ENCODE data around the gene TMEM39A.

TMEM39A gene

GRCh38 chr3:119463171-119464169 lies at the start of gene TMEM39A:
Gene TMEM39A, minus strand, starts transcription at chr3:119463615. Its CDS starts 1,541 bp downstream, at chr3:119462074.
- in situ Hi-C loops (cut with HindIII; ENCODE audit: low sequenced_read_pairs) = loop anchor here (25.0 kb wide), 1 partner anchor 224 kb away; the partner anchor contains the start of gene COX17

- in situ Hi-C loops (cut with HindIII; ENCODE audit: low sequenced_read_pairs) = no loop called here
These were observed 47.3 kb upstream of the TMEM39A start for GRCh38 chr3:119510690-119511089.

DNA sequence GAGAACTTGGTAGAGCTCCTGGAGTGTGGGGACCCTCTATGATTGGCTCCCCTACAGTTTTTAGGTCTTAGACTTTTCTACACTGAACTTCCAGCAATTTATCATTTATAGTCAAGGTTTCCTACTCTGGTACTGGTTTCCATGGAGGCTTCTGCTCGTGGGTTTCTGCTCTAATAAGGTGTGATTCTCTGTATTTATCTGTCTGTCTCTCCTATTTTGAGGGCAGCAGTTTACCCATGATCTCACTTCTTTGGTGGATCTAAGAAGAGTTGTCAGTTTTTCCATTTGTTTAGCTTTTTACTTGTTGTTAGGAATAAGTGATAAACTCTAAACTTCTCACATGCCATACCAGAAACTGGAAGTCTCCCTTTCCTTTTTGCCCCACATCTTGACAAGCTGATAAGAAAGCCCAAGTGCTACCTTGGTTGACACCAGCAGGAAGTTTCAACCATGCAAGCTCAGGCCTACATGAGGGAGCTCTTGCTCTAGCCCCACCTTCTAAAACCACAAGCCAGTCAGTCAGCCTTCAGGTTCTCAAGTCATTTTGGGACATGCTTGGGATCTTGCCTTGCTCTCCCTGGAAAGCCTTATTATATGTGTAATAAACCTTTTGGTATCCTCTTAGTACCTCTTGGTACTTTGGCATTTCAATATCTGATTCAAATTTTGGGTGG lies 44.9 kb upstream of the TMEM39A start:
- in situ Hi-C loops (cut with HindIII; ENCODE audit: low sequenced_read_pairs) = no loop called here

DNA sequence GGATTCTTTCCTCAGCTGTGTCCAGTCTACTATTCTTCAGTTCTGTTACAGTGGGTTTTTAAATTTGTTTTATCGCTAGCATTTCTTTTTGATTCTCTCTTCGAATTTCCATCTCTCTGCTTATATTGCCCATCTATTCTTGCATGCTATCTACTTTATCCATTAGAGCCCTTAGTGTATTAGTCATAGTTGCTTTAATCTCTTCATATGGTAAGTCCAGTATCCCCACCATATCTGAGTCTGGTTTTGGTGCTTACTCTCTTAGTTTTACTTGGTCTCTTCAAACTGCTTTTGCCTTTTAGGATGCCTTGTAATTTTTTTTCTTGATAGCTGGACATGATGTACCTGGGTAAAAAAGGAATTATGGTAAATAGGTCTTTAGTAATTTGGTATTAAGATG lies 44.0 kb upstream of the TMEM39A start:
- in situ Hi-C loops (cut with HindIII; ENCODE audit: low sequenced_read_pairs) = no loop called here

- in situ Hi-C loops (cut with HindIII; ENCODE audit: low sequenced_read_pairs) = no loop called here
These were observed 43.2 kb upstream of the TMEM39A start for GRCh38 chr3:119506631-119507030.

DNA sequence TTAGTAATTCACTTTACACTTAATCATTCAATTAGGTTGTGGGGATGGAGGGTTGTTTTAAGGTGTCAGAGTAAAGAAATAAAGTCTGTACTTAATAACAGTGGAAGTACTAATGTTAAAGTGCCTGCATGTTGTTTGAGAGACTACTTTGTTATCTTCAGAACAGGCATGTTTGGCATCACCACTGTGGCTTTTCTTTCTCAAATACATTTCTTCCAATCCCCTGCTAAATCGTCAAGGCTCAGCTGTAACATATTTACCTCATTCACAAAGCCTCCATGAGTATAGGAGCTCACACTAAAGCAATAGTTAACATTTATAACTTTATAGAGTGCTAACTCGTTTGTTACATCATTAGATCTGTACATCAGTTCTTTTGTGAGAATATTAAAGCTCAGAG lies 37.5 kb upstream of the TMEM39A start:
- in situ Hi-C loops (cut with HindIII; ENCODE audit: low sequenced_read_pairs) = no loop called here

- in situ Hi-C loops (cut with HindIII; ENCODE audit: low sequenced_read_pairs) = no loop called here
These were observed 36.9 kb upstream of the TMEM39A start for GRCh38 chr3:119500265-119500664.

DNA sequence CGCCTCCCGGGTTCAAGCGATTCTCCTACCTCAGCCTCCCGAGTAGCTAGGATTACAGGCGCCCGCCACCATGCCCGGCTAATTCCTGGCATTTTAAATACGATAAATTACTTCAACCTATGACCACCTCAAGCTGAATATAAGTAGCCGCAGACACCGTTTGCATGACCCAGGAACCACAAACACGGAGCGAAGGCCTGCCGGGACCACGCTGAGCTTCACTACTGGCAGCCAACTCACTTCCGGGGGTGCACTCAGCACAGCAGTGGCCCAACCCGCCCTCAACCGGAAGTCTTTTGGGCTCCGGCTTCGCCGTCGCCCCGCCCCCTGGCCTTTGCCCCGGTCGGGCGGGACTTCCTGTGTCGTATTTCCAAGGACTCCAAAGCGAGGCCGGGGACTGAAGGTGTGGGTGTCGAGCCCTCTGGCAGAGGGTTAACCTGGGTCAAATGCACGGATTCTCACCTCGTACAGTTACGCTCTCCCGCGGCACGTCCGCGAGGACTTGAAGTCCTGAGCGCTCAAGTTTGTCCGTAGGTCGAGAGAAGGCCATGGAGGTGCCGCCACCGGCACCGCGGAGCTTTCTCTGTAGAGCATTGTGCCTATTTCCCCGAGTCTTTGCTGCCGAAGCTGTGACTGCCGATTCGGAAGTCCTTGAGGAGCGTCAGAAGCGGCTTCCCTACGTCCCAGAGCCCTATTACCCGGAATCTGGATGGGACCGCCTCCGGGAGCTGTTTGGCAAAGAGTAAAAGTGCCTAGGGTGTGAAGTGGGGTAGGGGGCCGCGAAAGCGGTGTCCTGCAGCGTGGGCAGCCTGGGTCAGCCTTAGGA lies 35.0 kb upstream of the TMEM39A start, which contains the start of gene TIMMDC1:
TIMMDC1 (plus strand) TSS at position 362 of the 826 bp plus-strand sequence; CDS start at position 549, 187 bp downstream.
- in situ Hi-C loops (cut with HindIII; ENCODE audit: low sequenced_read_pairs) = no loop called here

- in situ Hi-C loops (cut with HindIII; ENCODE audit: low sequenced_read_pairs) = no loop called here
These were observed 34.4 kb upstream of the TMEM39A start for GRCh38 chr3:119497820-119498185.

DNA sequence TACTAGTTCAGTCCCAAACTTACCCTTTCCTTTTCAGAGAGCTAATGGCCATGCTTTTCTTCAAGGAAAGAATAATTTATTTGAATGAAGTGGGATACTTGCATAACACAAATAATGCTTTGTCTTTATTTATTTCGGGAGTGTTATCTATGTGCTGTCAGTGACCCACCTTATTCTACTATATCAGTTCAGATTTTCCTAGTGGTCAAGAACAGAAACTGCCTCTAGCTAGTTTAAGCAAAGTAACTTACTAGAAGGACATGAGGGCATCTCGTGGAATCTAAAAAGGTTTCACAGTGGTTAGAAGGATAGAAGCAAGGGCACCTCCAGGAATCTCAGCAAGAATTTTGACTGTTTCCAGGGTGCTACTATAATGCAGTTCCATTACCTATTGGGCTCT lies 31.2 kb upstream of the TMEM39A start:
- in situ Hi-C loops (cut with HindIII; ENCODE audit: low sequenced_read_pairs) = no loop called here

- in situ Hi-C loops (cut with HindIII; ENCODE audit: low sequenced_read_pairs) = no loop called here
These were observed 29.4 kb upstream of the TMEM39A start for GRCh38 chr3:119492810-119493209.

- in situ Hi-C loops (cut with HindIII; ENCODE audit: low sequenced_read_pairs) = no loop called here
These were observed 28.7 kb upstream of the TMEM39A start for GRCh38 chr3:119492128-119492527.

DNA sequence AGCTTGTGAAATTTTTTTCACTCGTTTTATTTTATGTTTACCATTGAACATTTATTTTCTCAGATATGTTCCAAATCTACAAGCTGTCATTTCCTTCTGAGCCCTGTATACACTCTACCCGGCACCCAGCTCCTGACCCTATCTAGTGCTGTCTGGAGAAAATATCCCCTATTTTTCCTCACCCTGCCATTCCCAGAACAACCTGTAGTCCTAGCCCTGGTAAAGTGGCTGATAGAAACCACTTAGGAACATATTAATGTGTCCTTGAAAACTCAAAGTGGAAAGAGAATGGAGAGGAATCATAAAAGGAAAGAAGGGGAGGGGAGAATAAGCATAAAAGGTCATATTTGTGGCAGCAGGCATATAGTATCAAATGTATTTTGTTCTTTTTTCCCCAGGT lies 26.7 kb upstream of the TMEM39A start:
- in situ Hi-C loops (cut with HindIII; ENCODE audit: low sequenced_read_pairs) = no loop called here

GRCh38 chr3:119485563-119485962 lies 22.1 kb upstream of the TMEM39A start:
- in situ Hi-C loops (cut with HindIII; ENCODE audit: low sequenced_read_pairs) = no loop called here

- in situ Hi-C loops (cut with HindIII; ENCODE audit: low sequenced_read_pairs) = no loop called here
These were observed 19.7 kb upstream of the TMEM39A start for GRCh38 chr3:119483101-119483500.

DNA sequence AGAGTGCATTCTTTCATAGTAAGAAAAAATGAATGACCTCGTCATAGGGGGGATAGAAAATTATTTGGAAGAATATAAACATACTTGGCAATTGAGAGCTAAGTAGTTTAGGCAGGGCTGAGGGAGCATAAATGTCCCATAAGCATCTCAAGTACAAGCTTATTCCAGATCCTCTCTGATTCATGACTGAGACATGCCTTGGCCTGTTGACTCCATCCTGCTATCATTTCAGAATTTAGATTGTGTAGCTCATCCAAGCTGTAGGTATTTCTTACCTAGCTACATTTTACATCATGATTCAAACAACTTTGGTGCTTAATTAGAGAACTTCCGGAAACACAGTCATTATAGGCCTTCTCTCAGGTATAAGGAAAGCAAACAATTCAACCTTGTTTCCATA lies 17.7 kb upstream of the TMEM39A start:
- in situ Hi-C loops (cut with HindIII; ENCODE audit: low sequenced_read_pairs) = no loop called here

DNA sequence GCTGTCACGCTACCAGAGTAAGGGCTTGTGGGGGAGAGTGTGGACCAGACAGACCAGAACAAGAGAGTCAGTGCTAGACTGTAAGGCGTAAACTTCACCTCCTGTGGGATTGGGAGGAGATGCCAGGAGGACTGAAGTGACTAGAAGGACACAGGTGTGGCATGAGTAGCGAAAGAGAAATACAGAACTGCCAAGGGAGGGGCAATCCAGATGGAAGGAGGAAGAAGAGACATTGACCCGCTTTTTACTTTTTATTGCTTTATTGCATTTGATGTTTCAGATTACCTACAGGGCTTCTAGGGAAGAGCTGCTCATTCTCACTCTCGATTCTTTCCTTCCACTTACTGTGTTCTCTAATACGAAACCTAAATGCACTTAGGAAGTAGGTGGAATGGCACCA lies 7.5 kb upstream of the TMEM39A start:
- in situ Hi-C loops (cut with HindIII; ENCODE audit: low sequenced_read_pairs) = loop anchor here (25.0 kb wide), 1 partner anchor 216 kb away; the partner anchor contains the start of gene COX17

GRCh38 chr3:119469418-119470189 lies 6.2 kb upstream of the TMEM39A start:
- in situ Hi-C loops (cut with HindIII; ENCODE audit: low sequenced_read_pairs) = loop anchor here (25.0 kb wide), 1 partner anchor 218 kb away; the partner anchor contains the start of gene COX17

GRCh38 chr3:119468041-119468440 lies 4.6 kb upstream of the TMEM39A start:
- in situ Hi-C loops (cut with HindIII; ENCODE audit: low sequenced_read_pairs) = loop anchor here (25.0 kb wide), 1 partner anchor 219 kb away; the partner anchor contains the start of gene COX17

- in situ Hi-C loops (cut with HindIII; ENCODE audit: low sequenced_read_pairs) = loop anchor here (25.0 kb wide), 1 partner anchor 230 kb away; the partner anchor contains the start of gene COX17
These were observed 6.2 kb downstream of the TMEM39A start for GRCh38 chr3:119457246-119457645.
